Erythroblast (primary cell): ENCODE measurements around the gene FGF16.

Experiments
- GATA1 ChIP-seq: IDR thresholded peaks from 2 replicates; pipeline ENCODE4 v1.6.1; 2011; ENCODE audit warnings: low read depth, mild to moderate bottlenecking, control low read depth, low read length, moderate library complexity
- POLR2A ChIP-seq: IDR thresholded peaks from 2 replicates; pipeline ENCODE4 v1.6.1; 2011; ENCODE audit warnings: mild to moderate bottlenecking, low read length

DNA sequence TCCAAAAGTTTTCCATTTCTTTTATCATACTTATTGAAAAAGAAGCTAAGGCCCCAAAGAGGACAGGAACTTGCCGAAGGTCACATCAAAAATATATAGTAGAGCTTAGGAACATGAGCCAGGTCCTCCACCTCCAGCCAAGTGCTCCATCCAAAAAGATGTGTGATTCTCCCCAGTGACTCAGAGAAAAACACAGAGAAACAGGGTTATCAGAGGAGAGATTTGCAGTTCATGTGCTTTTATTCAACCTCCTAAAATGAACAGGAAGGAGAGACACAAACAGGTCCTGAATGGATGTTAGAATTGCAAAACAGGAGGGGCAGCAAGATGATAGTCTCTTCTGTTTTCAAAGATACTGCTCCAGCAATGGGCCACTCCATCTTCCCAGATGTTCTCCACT lies 19.6 kb upstream of the FGF16 start:
- no peak for TF ChIP-seq POLR2A
- no peak for TF ChIP-seq GATA1
